ENCODE data around the gene ITPR1.

DNA sequence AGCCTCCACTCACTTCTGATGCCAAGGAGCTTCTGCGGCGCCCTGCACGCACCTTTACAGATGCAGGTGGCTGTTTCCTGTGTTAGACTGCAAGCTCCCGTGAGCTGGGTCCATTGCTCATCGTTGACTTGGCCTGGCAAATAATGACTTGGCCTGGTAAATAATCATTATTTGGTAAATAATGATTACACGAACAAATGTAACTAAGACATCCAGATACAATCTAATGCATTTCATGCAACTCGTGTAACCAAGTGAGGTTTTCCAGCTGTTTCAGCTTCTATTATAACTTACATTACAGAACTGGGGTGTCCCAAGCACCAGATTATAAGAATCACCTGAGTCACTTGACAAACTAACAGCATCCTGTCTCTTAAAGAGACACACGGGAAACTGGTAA, 394.0 kb downstream of the ITPR1 start:
- TF ChIP-seq, protein P1, sequence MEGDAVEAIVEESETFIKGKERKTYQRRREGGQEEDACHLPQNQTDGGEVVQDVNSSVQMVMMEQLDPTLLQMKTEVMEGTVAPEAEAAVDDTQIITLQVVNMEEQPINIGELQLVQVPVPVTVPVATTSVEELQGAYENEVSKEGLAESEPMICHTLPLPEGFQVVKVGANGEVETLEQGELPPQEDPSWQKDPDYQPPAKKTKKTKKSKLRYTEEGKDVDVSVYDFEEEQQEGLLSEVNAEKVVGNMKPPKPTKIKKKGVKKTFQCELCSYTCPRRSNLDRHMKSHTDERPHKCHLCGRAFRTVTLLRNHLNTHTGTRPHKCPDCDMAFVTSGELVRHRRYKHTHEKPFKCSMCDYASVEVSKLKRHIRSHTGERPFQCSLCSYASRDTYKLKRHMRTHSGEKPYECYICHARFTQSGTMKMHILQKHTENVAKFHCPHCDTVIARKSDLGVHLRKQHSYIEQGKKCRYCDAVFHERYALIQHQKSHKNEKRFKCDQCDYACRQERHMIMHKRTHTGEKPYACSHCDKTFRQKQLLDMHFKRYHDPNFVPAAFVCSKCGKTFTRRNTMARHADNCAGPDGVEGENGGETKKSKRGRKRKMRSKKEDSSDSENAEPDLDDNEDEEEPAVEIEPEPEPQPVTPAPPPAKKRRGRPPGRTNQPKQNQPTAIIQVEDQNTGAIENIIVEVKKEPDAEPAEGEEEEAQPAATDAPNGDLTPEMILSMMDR (IDR thresholded peaks at IDR 0.05; ENCODE audit: low read length): no peak
- no peak for TF ChIP-seq EZH2 (IDR thresholded peaks at IDR 0.05; ENCODE audit: borderline replicate concordance, low read length)
